CD4-positive, CD25-positive, alpha-beta regulatory T cell (primary cell): ENCODE results near the gene INTS3. TPM values are rescaled to one million over a fixed set of nuclear protein-coding genes. Genes with fewer than 3 reads are reported as not detected.

ENCODE experiments used
- ATAC-seq, 2 donors: fragments of 150-1000 bp; cut with Tn5 transposase; one replicate each; pipeline ENCODE4 v1.10.0; 2021; ENCODE audit warnings: low read depth in 2 of 2, moderate number of reproducible peaks in 2 of 2, moderate library complexity in 1 of 2
- DNase-seq, 3 donors: peaks; one replicate each; pipeline versions ENCODE4 v3.0.0 to v3.0.0-alpha.2; 2012 to 2022; ENCODE audit warnings: mixed read lengths in 1 of 3
- H3K27ac ChIP-seq: one replicate; pipeline ENCODE4 v1.7.0; 2013; ENCODE audit warnings: mild to moderate bottlenecking, low read length; ENCODE audit not compliant: insufficient read depth, poor library complexity, severe bottlenecking
- H3K27me3 ChIP-seq: one replicate; pipeline ENCODE4 v1.7.0; 2013; ENCODE audit warnings: low read length; ENCODE audit not compliant: control insufficient read depth, insufficient read depth
- H3K36me3 ChIP-seq: one replicate; pipeline ENCODE4 v1.7.0; 2013; ENCODE audit warnings: mild to moderate bottlenecking, low read length, moderate library complexity; ENCODE audit not compliant: control insufficient read depth, insufficient read depth
- H3K4me1 ChIP-seq: 2 replicates; pipeline ENCODE4 v1.7.0; 2013; ENCODE audit warnings: mild to moderate bottlenecking, low read length; ENCODE audit not compliant: insufficient read depth, control insufficient read depth, poor library complexity, severe bottlenecking
- H3K4me3 ChIP-seq: one replicate; pipeline ENCODE4 v1.7.0; 2013; ENCODE audit warnings: low read depth, mild to moderate bottlenecking, low read length, moderate library complexity
- H3K9me3 ChIP-seq, 2 experiments: 1 replicate in 1 of 2; 2 replicates in 1 of 2; pipeline ENCODE4 v1.7.0; 2013; ENCODE audit warnings: low read length in 2 of 2, mild to moderate bottlenecking in 1 of 2, moderate library complexity in 1 of 2; ENCODE audit not compliant: control insufficient read depth in 2 of 2
- H3K27ac Mint-ChIP-seq, 3 donors: one replicate each; pipeline ENCODE4 v1.8.0; 2020 to 2022; ENCODE audit warnings: mild to moderate bottlenecking in 3 of 3, mixed read lengths in 3 of 3, moderate library complexity in 2 of 3
- H3K27me3 Mint-ChIP-seq: one replicate; pipeline ENCODE4 v1.8.0; 2022; ENCODE audit warnings: mild to moderate bottlenecking, mixed read lengths
- H3K36me3 Mint-ChIP-seq: one replicate; pipeline ENCODE4 v1.8.0; 2020; ENCODE audit warnings: mixed read lengths
- H3K4me1 Mint-ChIP-seq, 4 donors: one replicate each; pipeline ENCODE4 v1.8.0; 2020 to 2022; ENCODE audit warnings: mixed read lengths in 4 of 4, mild to moderate bottlenecking in 1 of 4
- H3K4me3 Mint-ChIP-seq, 4 donors: one replicate each; pipeline ENCODE4 v1.8.0; 2020 to 2022; ENCODE audit warnings: mild to moderate bottlenecking in 4 of 4, mixed read lengths in 4 of 4, moderate library complexity in 3 of 4
- H3K9me3 Mint-ChIP-seq, 7 donors: one replicate each; pipeline ENCODE4 v1.8.0; 2020 to 2022; ENCODE audit warnings: mixed read lengths in 7 of 7, mild to moderate bottlenecking in 3 of 7, moderate library complexity in 2 of 7
- polyA plus RNA-seq, 4 donors: library from polyadenylated mRNA; unstranded; fragments of 300-500 nt; fragmentation: Illumina TruSeq; gene quantifications; one replicate each; pipeline ENCODE4 v1.2.3, GENCODE V29; 2021
- total RNA-seq: library from RNA; stranded (reverse); gene quantifications from one replicate; pipeline ENCODE4 v1.2.3, GENCODE V29; 2022

The INTS3 gene, protein sequence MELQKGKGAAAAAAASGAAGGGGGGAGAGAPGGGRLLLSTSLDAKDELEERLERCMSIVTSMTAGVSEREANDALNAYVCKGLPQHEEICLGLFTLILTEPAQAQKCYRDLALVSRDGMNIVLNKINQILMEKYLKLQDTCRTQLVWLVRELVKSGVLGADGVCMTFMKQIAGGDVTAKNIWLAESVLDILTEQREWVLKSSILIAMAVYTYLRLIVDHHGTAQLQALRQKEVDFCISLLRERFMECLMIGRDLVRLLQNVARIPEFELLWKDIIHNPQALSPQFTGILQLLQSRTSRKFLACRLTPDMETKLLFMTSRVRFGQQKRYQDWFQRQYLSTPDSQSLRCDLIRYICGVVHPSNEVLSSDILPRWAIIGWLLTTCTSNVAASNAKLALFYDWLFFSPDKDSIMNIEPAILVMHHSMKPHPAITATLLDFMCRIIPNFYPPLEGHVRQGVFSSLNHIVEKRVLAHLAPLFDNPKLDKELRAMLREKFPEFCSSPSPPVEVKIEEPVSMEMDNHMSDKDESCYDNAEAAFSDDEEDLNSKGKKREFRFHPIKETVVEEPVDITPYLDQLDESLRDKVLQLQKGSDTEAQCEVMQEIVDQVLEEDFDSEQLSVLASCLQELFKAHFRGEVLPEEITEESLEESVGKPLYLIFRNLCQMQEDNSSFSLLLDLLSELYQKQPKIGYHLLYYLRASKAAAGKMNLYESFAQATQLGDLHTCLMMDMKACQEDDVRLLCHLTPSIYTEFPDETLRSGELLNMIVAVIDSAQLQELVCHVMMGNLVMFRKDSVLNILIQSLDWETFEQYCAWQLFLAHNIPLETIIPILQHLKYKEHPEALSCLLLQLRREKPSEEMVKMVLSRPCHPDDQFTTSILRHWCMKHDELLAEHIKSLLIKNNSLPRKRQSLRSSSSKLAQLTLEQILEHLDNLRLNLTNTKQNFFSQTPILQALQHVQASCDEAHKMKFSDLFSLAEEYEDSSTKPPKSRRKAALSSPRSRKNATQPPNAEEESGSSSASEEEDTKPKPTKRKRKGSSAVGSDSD
- total RNA-seq (39.5 TPM), polyA plus RNA-seq (1 to 10 TPM; 6.9 to 9.4 (median 8.1) TPM)

DNA sequence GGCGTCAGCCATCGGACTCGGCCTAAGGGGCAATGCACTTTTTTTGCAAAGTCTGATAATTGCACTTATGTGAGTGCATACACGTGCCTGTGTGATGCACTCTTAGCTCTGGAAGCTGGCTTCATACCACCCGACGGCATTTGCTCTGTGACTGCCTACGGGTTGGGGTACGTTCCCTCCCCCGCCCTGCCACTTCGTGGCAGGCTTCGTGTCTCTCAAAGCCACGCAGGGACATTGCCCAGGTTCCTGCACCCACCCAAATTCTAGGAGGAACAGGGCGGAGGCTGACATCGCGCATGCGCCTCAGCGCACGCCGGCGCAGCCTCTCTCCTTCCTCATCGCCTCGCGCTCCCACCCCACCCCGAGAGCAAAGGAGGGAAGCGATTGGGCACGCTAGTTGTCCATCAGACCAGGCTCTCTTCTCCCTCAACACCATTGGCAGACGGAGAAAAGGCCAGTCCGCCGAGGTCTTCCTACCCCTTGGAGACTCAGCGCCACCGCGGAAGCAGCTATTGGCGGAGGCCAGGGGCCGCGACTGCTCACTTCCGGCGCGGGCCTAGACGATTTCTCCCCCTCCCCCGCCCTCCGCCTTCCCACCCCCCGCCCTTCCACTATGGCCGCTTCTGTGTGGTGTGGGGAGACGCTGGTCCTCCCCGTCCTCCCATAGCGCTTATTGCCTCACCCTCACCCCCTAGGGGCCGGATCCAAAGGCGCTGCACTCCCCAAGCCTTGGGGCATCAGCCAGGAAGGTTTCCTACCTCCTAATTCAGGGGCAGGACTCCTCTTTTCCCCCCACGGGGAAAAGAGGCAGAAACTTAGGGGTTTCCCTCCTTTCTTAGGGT, at the start of gene INTS3:
TSS of gene INTS3 (plus strand) at position 588 of the 842 bp plus-strand sequence. CDS start 585 bp downstream, outside the sequence.
- Mint-ChIP-seq H3K27ac (peak within 1 kb of the TSS; percentile 79 to 97 (median 94)), H3K4me1 (peaks cover 18 to 42% (median 24%) of the 10 kb centered on the region in 4 donors), H3K36me3 (peaks cover 4% of the 10 kb centered on the region), H3K4me3 (peak within 1 kb of the TSS; percentile 88 to 94 (median 92)), H3K9me3 (peaks cover 0 to 2% (median 0%) of the 10 kb centered on the region in 7 donors), H3K27me3 (peaks cover 11% of the 10 kb centered on the region)
- Histone ChIP-seq H3K9me3 (no peaks in the 10 kb centered on the region), H3K4me1 (peaks cover 24% of the 10 kb centered on the region), H3K4me3 (peak within 1 kb of the TSS; percentile 89), H3K27me3 (no peaks in the 10 kb centered on the region), H3K27ac (peak within 1 kb of the TSS; percentile 91), H3K36me3 (no peaks in the 10 kb centered on the region)
- peak; percentile 99 to 100 (median 99) for DNase-seq
- ATAC-seq = peak; percentile 99

GRCh38 chr1:153678519-153679336, 49.1 kb upstream of the INTS3 start, which contains the start of gene NPR1:
TSS of gene NPR1 (plus strand) at chr1:153678688. CDS start at chr1:153679109, 421 bp downstream.
- peak in 2 of 3 donors; percentile 31 to 41 for DNase-seq
- Histone ChIP-seq H3K4me3 (peak within 1 kb of the TSS; percentile 32), H3K27me3 (peaks cover 21% of the 10 kb centered on the region), H3K36me3 (no peaks in the 10 kb centered on the region), H3K4me1 (peaks cover 29% of the 10 kb centered on the region), H3K27ac (no peak within 1 kb of the TSS), H3K9me3 (no peaks in the 10 kb centered on the region)
- H3K4me1 Mint-ChIP-seq = peaks cover 3 to 25% (median 9%) of the 10 kb centered on the region in 4 donors
- ATAC-seq = peak; percentile 17 to 27
- peak within 1 kb of the TSS in 1 of 3 donors; percentile 55 for H3K27ac Mint-ChIP-seq
- H3K27me3 Mint-ChIP-seq = peaks cover 60% of the 10 kb centered on the region
- H3K36me3 Mint-ChIP-seq = no peaks in the 10 kb centered on the region
- peak within 1 kb of the TSS; percentile 73 to 90 (median 82) for H3K4me3 Mint-ChIP-seq
- H3K9me3 Mint-ChIP-seq = peaks cover 0 to 1% (median 0%) of the 10 kb centered on the region in 7 donors

- H3K9me3 ChIP-seq = no peaks in the 10 kb centered on the region
- H3K27ac ChIP-seq = no peak overlapping the region
- H3K4me1 ChIP-seq = peaks cover 29% of the 10 kb centered on the region
- Mint-ChIP-seq H3K27me3 (peaks cover 64% of the 10 kb centered on the region), H3K27ac (no peak overlapping the region), H3K4me1 (peaks cover 3 to 25% (median 9%) of the 10 kb centered on the region in 4 donors), H3K36me3 (no peaks in the 10 kb centered on the region), H3K4me3 (peak overlapping the region; percentile 73 to 81 (median 76)), H3K9me3 (peaks cover 0 to 1% (median 0%) of the 10 kb centered on the region in 7 donors)
- peaks cover 24% of the 10 kb centered on the region for H3K27me3 ChIP-seq
- ATAC-seq (peak; percentile 52 to 61), DNase-seq (peak in 2 of 3 donors; percentile 28 to 33)
- H3K36me3 ChIP-seq = no peaks in the 10 kb centered on the region
- no peak overlapping the region for H3K4me3 ChIP-seq
Measured at GRCh38 chr1:153679337-153680119, 48.3 kb upstream of the INTS3 start.

GRCh38 chr1:153680120-153680403, 47.8 kb upstream of the INTS3 start:
- peaks cover 0 to 1% (median 0%) of the 10 kb centered on the region in 7 donors for H3K9me3 Mint-ChIP-seq
- Histone ChIP-seq H3K27me3 (peaks cover 24% of the 10 kb centered on the region), H3K9me3 (no peaks in the 10 kb centered on the region), H3K4me3 (no peak overlapping the region), H3K27ac (no peak overlapping the region), H3K36me3 (no peaks in the 10 kb centered on the region), H3K4me1 (peaks cover 29% of the 10 kb centered on the region)
- H3K27me3 Mint-ChIP-seq = peaks cover 67% of the 10 kb centered on the region
- H3K4me1 Mint-ChIP-seq = peaks cover 3 to 25% (median 9%) of the 10 kb centered on the region in 4 donors
- peak overlapping the region; percentile 16 to 73 (median 64) for H3K4me3 Mint-ChIP-seq
- H3K36me3 Mint-ChIP-seq = no peaks in the 10 kb centered on the region
- H3K27ac Mint-ChIP-seq = no peak overlapping the region
- ATAC-seq = no peak
- no peak for DNase-seq

GRCh38 chr1:153682730-153683129, 45.1 kb upstream of the INTS3 start:
- Mint-ChIP-seq H3K27ac (no peak overlapping the region), H3K4me1 (peaks cover 0 to 21% (median 6%) of the 10 kb centered on the region in 4 donors)
- ATAC-seq = no peak

GRCh38 chr1:153683854-153684253, 44.0 kb upstream of the INTS3 start:
- Mint-ChIP-seq H3K27ac (peak overlapping the region in 1 of 3 donors; percentile 78), H3K4me3 (no peak overlapping the region), H3K27me3 (peaks cover 54% of the 10 kb centered on the region), H3K9me3 (peaks cover 0 to 1% (median 0%) of the 10 kb centered on the region in 7 donors), H3K36me3 (no peaks in the 10 kb centered on the region), H3K4me1 (peaks cover 0 to 10% (median 0%) of the 10 kb centered on the region in 4 donors)
- Histone ChIP-seq H3K4me1 (peaks cover 14% of the 10 kb centered on the region), H3K4me3 (no peak overlapping the region), H3K36me3 (no peaks in the 10 kb centered on the region), H3K27me3 (peaks cover 14% of the 10 kb centered on the region), H3K27ac (no peak overlapping the region), H3K9me3 (no peaks in the 10 kb centered on the region)
- ATAC-seq = no peak
- DNase-seq = no peak

More at GRCh38 chr1:153682730-153683129, 45.1 kb upstream of the INTS3 start:
- H3K4me1 ChIP-seq = peaks cover 25% of the 10 kb centered on the region
- Mint-ChIP-seq H3K9me3 (peaks cover 0 to 1% (median 0%) of the 10 kb centered on the region in 7 donors), H3K36me3 (no peaks in the 10 kb centered on the region), H3K4me3 (no peak overlapping the region), H3K27me3 (peaks cover 65% of the 10 kb centered on the region)
- H3K27ac ChIP-seq = no peak overlapping the region
- H3K4me3 ChIP-seq = no peak overlapping the region
- H3K36me3 ChIP-seq = no peaks in the 10 kb centered on the region
- DNase-seq = no peak
- H3K27me3 ChIP-seq = peaks cover 19% of the 10 kb centered on the region
- H3K9me3 ChIP-seq = no peaks in the 10 kb centered on the region
